ENCODE data around the gene ST8SIA5. TPM values are rescaled to one million over a fixed set of nuclear protein-coding genes. Genes with fewer than 3 reads are reported as not detected.

The ST8SIA5 gene
- total and polyA plus RNA-seq, 2 of the 4 experiments (the other 2 are of a cell fraction) = 0.03 TPM; not detected in 1

DNA sequence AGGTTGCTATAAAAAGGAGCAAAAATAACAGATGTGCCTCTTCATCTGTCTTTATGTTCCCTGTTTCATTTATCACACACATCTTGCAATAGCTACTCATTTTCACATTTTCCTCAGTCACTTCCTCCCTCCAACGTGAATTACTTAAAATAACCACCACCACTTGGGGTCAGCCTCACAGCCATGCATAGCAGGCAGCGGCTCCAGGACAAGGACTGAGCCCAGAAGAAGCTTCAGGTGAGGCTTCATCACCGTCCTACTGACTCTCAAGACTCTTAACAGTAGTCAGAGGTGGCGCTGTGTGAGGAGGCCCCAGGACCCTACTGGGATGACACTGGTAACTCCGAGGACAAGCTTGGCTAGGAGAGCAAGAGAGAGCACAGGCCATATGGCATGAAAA, 15.5 kb upstream of the ST8SIA5 start:
- Histone ChIP-seq H3K79me1 (ENCODE audit: low read depth in 1 of 2, low read length in 2 of 2) (no peaks in the 10 kb centered on the region), H3K9me3 (ENCODE audit: control insufficient read depth, insufficient read depth, low read length) (no peaks in the 10 kb centered on the region), H3K4ac (ENCODE audit: low read depth, low read length) (no peak overlapping the region), H3K18ac (ENCODE audit: low read depth, low read length) (no peak overlapping the region), H2BK120ac (ENCODE audit: low read depth, low read length) (no peak overlapping the region), H3K9me1 (ENCODE audit: insufficient read depth, low read length) (no peaks in the 10 kb centered on the region), H3K27me3 (ENCODE audit: control insufficient read depth, insufficient read depth, low read length) (no peaks in the 10 kb centered on the region; the same call in 1 of the 2 replicates), H4K91ac (ENCODE audit: insufficient read depth, low read depth, low read length) (no peak overlapping the region), H2AK5ac (ENCODE audit: low read depth, low read length) (no peak overlapping the region), H2AK9ac (replicated peaks; ENCODE audit: low read depth, low read length, poor library complexity) (peak overlapping the region; percentile 15), H3K4me1 (ENCODE audit: control insufficient read depth, insufficient read depth, low read length) (no peaks in the 10 kb centered on the region), H3K4me3 (ENCODE audit: insufficient read depth, low read depth, low read length) (no peak overlapping the region), H2BK5ac (ENCODE audit: low read depth, low read length, poor library complexity, severe bottlenecking) (no peak overlapping the region), H3K4me2 (ENCODE audit: low read depth, low read length) (no peak overlapping the region), H3K9ac (ENCODE audit: low read depth, low read length) (no peak overlapping the region), H4K20me1 (ENCODE audit: insufficient read depth, low read length) (no peaks in the 10 kb centered on the region), H3K56ac (ENCODE audit: extremely low read depth, insufficient read depth, low read length) (no peak overlapping the region), H3K23ac (ENCODE audit: low read depth, low read length) (no peak overlapping the region), H4K8ac (ENCODE audit: low read depth in 2 of 2, low read length in 2 of 2) (no peak overlapping the region), H2BK15ac (ENCODE audit: low read depth, low read length) (no peak overlapping the region), H3K14ac (replicated peaks; ENCODE audit: low read depth, low read length) (no peak overlapping the region), H3K27ac (ENCODE audit: insufficient read depth, low read length) (no peak overlapping the region), H2AFZ (replicated peaks; ENCODE audit: low read length, poor library complexity) (no peak overlapping the region), H3K36me3 (ENCODE audit: control insufficient read depth, insufficient read depth, low read length) (no peaks in the 10 kb centered on the region), H2BK20ac (ENCODE audit: low read depth, low read length) (no peak overlapping the region), H4K5ac (ENCODE audit: low read depth, low read length) (no peak overlapping the region)
- ChIA-PET CTCF (no interaction called here), POLR2A (ENCODE audit: unreplicated experiment) (no interaction called here)
- no peak for ATAC-seq (ENCODE audit: low read depth)
- intact Hi-C loops (cut with micrococcal nuclease) = no loop called here
- BruUV-seq (replicated peaks) = no TSS peak
- TF ChIP-seq, protein P1, sequence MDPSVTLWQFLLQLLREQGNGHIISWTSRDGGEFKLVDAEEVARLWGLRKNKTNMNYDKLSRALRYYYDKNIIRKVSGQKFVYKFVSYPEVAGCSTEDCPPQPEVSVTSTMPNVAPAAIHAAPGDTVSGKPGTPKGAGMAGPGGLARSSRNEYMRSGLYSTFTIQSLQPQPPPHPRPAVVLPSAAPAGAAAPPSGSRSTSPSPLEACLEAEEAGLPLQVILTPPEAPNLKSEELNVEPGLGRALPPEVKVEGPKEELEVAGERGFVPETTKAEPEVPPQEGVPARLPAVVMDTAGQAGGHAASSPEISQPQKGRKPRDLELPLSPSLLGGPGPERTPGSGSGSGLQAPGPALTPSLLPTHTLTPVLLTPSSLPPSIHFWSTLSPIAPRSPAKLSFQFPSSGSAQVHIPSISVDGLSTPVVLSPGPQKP (IDR thresholded peaks at IDR 0.05; ENCODE audit: borderline replicate concordance, low read depth, low read length) = no peak
- TF ChIP-seq FOS (IDR thresholded peaks at IDR 0.05; ENCODE audit: low read depth, low read length) (no peak), SMC3 (IDR thresholded peaks at IDR 0.05; ENCODE audit: low read depth, low read length) (no peak), CTCF (conservative IDR thresholded peaks at IDR 0.05; ENCODE audit: low read depth, low read length) (no peak), MAFK (IDR thresholded peaks at IDR 0.05; ENCODE audit: low read depth, low read length) (no peak), RCOR1 (IDR thresholded peaks at IDR 0.05; ENCODE audit: insufficient replicate concordance, low read length) (no peak), RAD21 (IDR thresholded peaks at IDR 0.05; ENCODE audit: low read length) (no peak), CEBPB (IDR thresholded peaks at IDR 0.05; ENCODE audit: low read depth, low read length) (no peak), USF2 (IDR thresholded peaks at IDR 0.05; ENCODE audit: low read depth, low read length) (no peak), MXI1 (IDR thresholded peaks at IDR 0.05; ENCODE audit: borderline replicate concordance, low read depth, low read length) (no peak)
- no CpG with 5 or more reads among the region's 5 CpGs for WGBS, 2 experiments (ENCODE audit: extremely low coverage in 2 of 2, insufficient read length in 1 of 2)
- DNase-seq = no peak
- dilution Hi-C loops (cut with HindIII; ENCODE audit: low sequenced_read_pairs, unreplicated experiment) = no loop called here
- in situ Hi-C loops (cut with MboI; ENCODE audit: low sequenced_read_pairs) = no loop called here
